Measurements from ENCODE around the gene MIB1. TPM values are rescaled to one million over a fixed set of nuclear protein-coding genes. Genes with fewer than 3 reads are reported as not detected.

MIB1 gene
- total and polyA plus RNA-seq, 12 donors, result 3.1 to 50.1 (median 20.7) TPM

- peak; percentile 43 to 75 (median 55) for DNase-seq
These were observed 157.2 kb downstream of the MIB1 start for GRCh38 chr18:21897811-21898210.

GRCh38 chr18:21900605-21901352 is 160.2 kb downstream of the MIB1 start:
- Histone ChIP-seq H3K27ac (no peak overlapping the region), H3K27me3 (no peaks in the 10 kb centered on the region), H3K9me3 (replicated peaks in 1 of 3) (no peaks in the 10 kb centered on the region), H3K4me3 (no peak overlapping the region), H3K36me3 (replicated peaks in 1 of 2) (no peaks in the 10 kb centered on the region), H3K4me1 (replicated peaks in 1 of 2) (peaks cover 11 to 15% of the 10 kb centered on the region in 2 donors)
- intact Hi-C loops (cut with DNase I), result no loop called here
- 91 to 95% (median 94%) methylated on average over 10 to 12 of the region's 12 CpGs for WGBS, 4 donors
- no peak for TF ChIP-seq POLR2A (IDR thresholded peaks at IDR 0.05)
- no peak for DNase-seq

More at GRCh38 chr18:21897811-21898210, 157.2 kb downstream of the MIB1 start:
- H3K36me3 ChIP-seq (replicated peaks in 1 of 2), result no peaks in the 10 kb centered on the region
- H3K4me3 ChIP-seq, result no peak overlapping the region
- TF ChIP-seq POLR2A (IDR thresholded peaks at IDR 0.05) (no peak), CTCF (IDR thresholded peaks at IDR 0.05) (peak; percentile 63 to 76 (median 74))
- intact Hi-C loops (cut with DNase I), result loop anchor here in 1 of 2 donors (5.0 kb wide), 2 partner anchors 54 to 659 kb away; no protein-coding TSS in a partner anchor
- 0 to 13% (median 12%) methylated on average over 1 to 4 of the region's 4 CpGs for WGBS, 4 donors
- no peak overlapping the region for H3K27ac ChIP-seq
- H3K9me3 ChIP-seq (replicated peaks in 1 of 3), result no peaks in the 10 kb centered on the region
- H3K27me3 ChIP-seq, result no peaks in the 10 kb centered on the region
- no peaks in the 10 kb centered on the region for H3K4me1 ChIP-seq (replicated peaks in 1 of 2)

- Histone ChIP-seq H3K4me3 (peak overlapping the region in 1 of 4 donors; percentile 47), H3K36me3 (replicated peaks in 1 of 2) (no peaks in the 10 kb centered on the region), H3K4me1 (replicated peaks in 1 of 2) (peaks cover 11 to 15% of the 10 kb centered on the region in 2 donors), H3K27ac (no peak overlapping the region), H3K27me3 (no peaks in the 10 kb centered on the region), H3K9me3 (replicated peaks in 1 of 3) (no peaks in the 10 kb centered on the region)
- WGBS, 4 donors, result 50 to 76% (median 61%) methylated on average over 3 of the region's 3 CpGs
- TF ChIP-seq POLR2A (IDR thresholded peaks at IDR 0.05) (no peak), CTCF (IDR thresholded peaks at IDR 0.05) (no peak)
- intact Hi-C loops (cut with DNase I), result no loop called here
- DNase-seq, result no peak
These were observed 160.9 kb downstream of the MIB1 start for GRCh38 chr18:21901423-21901945.

GRCh38 chr18:21903709-21904108 is 163.1 kb downstream of the MIB1 start:
- H3K27ac ChIP-seq, result no peak overlapping the region
- WGBS, 4 donors, result 67 to 88% (median 73%) methylated on average over 6 of the region's 6 CpGs
- peaks cover 11 to 15% of the 10 kb centered on the region in 2 donors for H3K4me1 ChIP-seq (replicated peaks in 1 of 2)
- H3K36me3 ChIP-seq (replicated peaks in 1 of 2), result no peaks in the 10 kb centered on the region
- intact Hi-C loops (cut with DNase I), result no loop called here
- no peaks in the 10 kb centered on the region for H3K27me3 ChIP-seq
- TF ChIP-seq POLR2A (IDR thresholded peaks at IDR 0.05) (no peak), CTCF (IDR thresholded peaks at IDR 0.05) (no peak)
- DNase-seq, result no peak
- no peaks in the 10 kb centered on the region for H3K9me3 ChIP-seq (replicated peaks in 1 of 3)
- no peak overlapping the region for H3K4me3 ChIP-seq
